ENCODE measurements around the gene CFAP69. TPM values are rescaled to one million over a fixed set of nuclear protein-coding genes. Genes with fewer than 3 reads are reported as not detected.
A peak's percentile ranks its signal among the peaks of the same experiment; 100 is the strongest.
"Not testable (repeated sequence)": the region's sequence is repeated elsewhere in the genome, so short reads cannot be mapped to it uniquely, and the experiment has no call there.

CFAP69 gene
- total RNA-seq, 1 donor from 2014 or later = 2.6 TPM

- Histone ChIP-seq H3K4me1 (ENCODE audit: control insufficient read depth in 3 of 3, insufficient read depth in 3 of 3, low read length in 3 of 3) (peaks cover 0 to 8% (median 0%) of the 10 kb centered on the region in 3 donors), H3K27ac (ENCODE audit: low read depth, low read length) (no peak within 1 kb of the TSS), H3K36me3 (ENCODE audit: control insufficient read depth in 3 of 3, insufficient read depth in 3 of 3, low read length in 3 of 3) (no peaks in the 10 kb centered on the region), H3K27me3 (ENCODE audit: control insufficient read depth in 3 of 3, insufficient read depth in 3 of 3, low read length in 3 of 3) (peaks cover 26 to 40% (median 38%) of the 10 kb centered on the region in 3 donors), H3K9ac (ENCODE audit: low read depth in 1 of 3, low read length in 3 of 3) (no peak within 1 kb of the TSS), H3K4me3 (ENCODE audit: low read length in 3 of 3) (peak within 1 kb of the TSS in 2 of 3 donors; percentile 37 to 60), H3K9me3 (ENCODE audit: control insufficient read depth in 3 of 3, low read length in 3 of 3) (no peaks in the 10 kb centered on the region)
Observed at GRCh38 chr7:90320801-90321494, 76.0 kb downstream of the CFAP69 start, which contains the start of gene FAM237B. TSS of gene FAM237B (minus strand) at chr7:90321304. CDS start at chr7:90319748, 1,556 bp downstream.

GRCh38 chr7:90322837-90323236 lies 77.9 kb downstream of the CFAP69 start:
- Histone ChIP-seq H3K9me3 (ENCODE audit: control insufficient read depth in 3 of 3, low read length in 3 of 3) (no peaks in the 10 kb centered on the region), H3K36me3 (ENCODE audit: control insufficient read depth in 3 of 3, insufficient read depth in 3 of 3, low read length in 3 of 3) (no peaks in the 10 kb centered on the region), H3K9ac (ENCODE audit: low read depth in 1 of 3, low read length in 3 of 3) (no peak overlapping the region), H3K27ac (ENCODE audit: low read depth, low read length) (no peak overlapping the region), H3K4me1 (ENCODE audit: control insufficient read depth in 3 of 3, insufficient read depth in 3 of 3, low read length in 3 of 3) (peaks cover 0 to 8% (median 0%) of the 10 kb centered on the region in 3 donors), H3K27me3 (ENCODE audit: control insufficient read depth in 3 of 3, insufficient read depth in 3 of 3, low read length in 3 of 3) (peaks cover 26 to 40% (median 38%) of the 10 kb centered on the region in 3 donors), H3K4me3 (ENCODE audit: low read length in 3 of 3) (no peak overlapping the region)

- Histone ChIP-seq H3K9ac (ENCODE audit: low read depth in 1 of 3, low read length in 3 of 3) (no peak overlapping the region), H3K4me3 (ENCODE audit: low read length in 3 of 3) (no peak overlapping the region), H3K27me3 (ENCODE audit: control insufficient read depth in 3 of 3, insufficient read depth in 3 of 3, low read length in 3 of 3) (peaks cover 10 to 24% (median 16%) of the 10 kb centered on the region in 3 donors), H3K4me1 (ENCODE audit: control insufficient read depth in 3 of 3, insufficient read depth in 3 of 3, low read length in 3 of 3) (no peaks in the 10 kb centered on the region), H3K27ac (ENCODE audit: low read depth, low read length) (no peak overlapping the region), H3K36me3 (ENCODE audit: control insufficient read depth in 3 of 3, insufficient read depth in 3 of 3, low read length in 3 of 3) (no peaks in the 10 kb centered on the region), H3K9me3 (ENCODE audit: control insufficient read depth in 3 of 3, low read length in 3 of 3) (no peaks in the 10 kb centered on the region)
Observed at GRCh38 chr7:90326500-90326899, 81.5 kb downstream of the CFAP69 start.

DNA sequence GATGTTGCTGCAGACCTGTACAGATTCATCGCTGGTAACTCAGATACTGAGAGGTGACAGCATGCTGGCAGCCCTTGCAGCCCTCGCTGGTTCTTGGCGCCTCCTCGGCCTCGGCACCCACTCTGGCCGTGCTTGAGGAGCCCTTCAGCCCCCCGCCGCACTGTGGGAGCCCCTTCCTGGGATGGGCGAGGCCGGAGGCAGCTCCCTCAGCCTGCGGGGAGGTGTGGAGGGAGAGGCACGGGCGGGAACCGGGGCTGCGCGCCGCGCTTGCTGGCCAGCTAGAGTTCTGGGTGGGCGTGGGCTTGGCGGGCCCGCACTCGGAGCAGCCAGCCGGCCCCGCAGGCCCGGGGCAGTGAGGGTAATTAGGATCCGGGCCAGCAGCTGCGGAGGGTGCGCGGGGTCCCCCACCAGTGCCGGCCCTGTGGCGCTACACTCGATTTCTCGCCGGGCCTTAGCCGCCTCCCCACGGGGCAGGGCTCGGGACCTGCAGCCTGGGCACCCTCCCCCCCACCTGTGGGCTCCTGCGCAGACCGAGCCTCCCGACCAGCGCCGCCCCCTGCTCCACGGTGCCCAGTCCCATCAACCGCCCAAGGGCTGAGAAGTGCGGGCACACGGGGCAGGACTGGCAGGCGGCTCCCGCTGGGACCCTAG lies 89.3 kb downstream of the CFAP69 start:
- no peaks in the 10 kb centered on the region for H3K9me3 ChIP-seq (ENCODE audit: control insufficient read depth in 3 of 3, low read length in 3 of 3)
- H3K27ac ChIP-seq (ENCODE audit: low read depth, low read length) = no peak overlapping the region
- H3K4me3 ChIP-seq (ENCODE audit: low read length in 3 of 3) = no peak overlapping the region
- no peak overlapping the region for H3K9ac ChIP-seq (ENCODE audit: low read depth in 1 of 3, low read length in 3 of 3)
- no peaks in the 10 kb centered on the region for H3K27me3 ChIP-seq (ENCODE audit: control insufficient read depth in 3 of 3, insufficient read depth in 3 of 3, low read length in 3 of 3)
- H3K4me1 ChIP-seq (ENCODE audit: control insufficient read depth in 3 of 3, insufficient read depth in 3 of 3, low read length in 3 of 3) = no peaks in the 10 kb centered on the region
- no peaks in the 10 kb centered on the region for H3K36me3 ChIP-seq (ENCODE audit: control insufficient read depth in 3 of 3, insufficient read depth in 3 of 3, low read length in 3 of 3)

DNA sequence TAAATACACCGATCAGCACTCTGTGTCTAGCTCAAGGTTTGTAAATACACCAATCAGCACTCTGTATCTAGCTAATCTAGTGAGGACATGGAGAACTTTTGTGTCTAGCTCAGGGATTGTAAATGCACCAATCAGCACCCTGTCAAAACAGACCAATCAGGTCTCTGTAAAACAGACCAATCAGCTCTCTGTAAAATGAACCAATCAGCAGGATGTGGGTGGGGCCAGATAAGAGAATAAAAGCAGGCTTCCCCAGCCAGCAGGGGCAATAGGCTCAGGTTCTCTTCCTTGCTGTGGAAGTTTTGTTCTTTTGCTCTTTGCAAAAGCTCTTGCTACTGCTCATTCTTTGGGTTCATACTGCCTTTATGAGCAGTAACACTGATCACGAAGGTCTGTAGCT lies 90.0 kb downstream of the CFAP69 start:
- not testable (repeated sequence) for H3K4me3 ChIP-seq (ENCODE audit: low read length in 3 of 3); H3K9me3 ChIP-seq (ENCODE audit: control insufficient read depth in 3 of 3, low read length in 3 of 3); H3K36me3 ChIP-seq (ENCODE audit: control insufficient read depth in 3 of 3, insufficient read depth in 3 of 3, low read length in 3 of 3); H3K27ac ChIP-seq (ENCODE audit: low read depth, low read length); H3K27me3 ChIP-seq (ENCODE audit: control insufficient read depth in 3 of 3, insufficient read depth in 3 of 3, low read length in 3 of 3); H3K9ac ChIP-seq (ENCODE audit: low read depth in 1 of 3, low read length in 3 of 3); H3K4me1 ChIP-seq (ENCODE audit: control insufficient read depth in 3 of 3, insufficient read depth in 3 of 3, low read length in 3 of 3)

GRCh38 chr7:90337106-90337505 lies 92.1 kb downstream of the CFAP69 start:
- no peak overlapping the region for H3K9ac ChIP-seq (ENCODE audit: low read depth in 1 of 3, low read length in 3 of 3)
- no peak overlapping the region for H3K27ac ChIP-seq (ENCODE audit: low read depth, low read length)
- no peaks in the 10 kb centered on the region for H3K4me1 ChIP-seq (ENCODE audit: control insufficient read depth in 3 of 3, insufficient read depth in 3 of 3, low read length in 3 of 3)
- H3K9me3 ChIP-seq (ENCODE audit: control insufficient read depth in 3 of 3, low read length in 3 of 3) = no peaks in the 10 kb centered on the region
- no peak overlapping the region for H3K4me3 ChIP-seq (ENCODE audit: low read length in 3 of 3)
- H3K36me3 ChIP-seq (ENCODE audit: control insufficient read depth in 3 of 3, insufficient read depth in 3 of 3, low read length in 3 of 3) = no peaks in the 10 kb centered on the region
- no peaks in the 10 kb centered on the region for H3K27me3 ChIP-seq (ENCODE audit: control insufficient read depth in 3 of 3, insufficient read depth in 3 of 3, low read length in 3 of 3)

DNA sequence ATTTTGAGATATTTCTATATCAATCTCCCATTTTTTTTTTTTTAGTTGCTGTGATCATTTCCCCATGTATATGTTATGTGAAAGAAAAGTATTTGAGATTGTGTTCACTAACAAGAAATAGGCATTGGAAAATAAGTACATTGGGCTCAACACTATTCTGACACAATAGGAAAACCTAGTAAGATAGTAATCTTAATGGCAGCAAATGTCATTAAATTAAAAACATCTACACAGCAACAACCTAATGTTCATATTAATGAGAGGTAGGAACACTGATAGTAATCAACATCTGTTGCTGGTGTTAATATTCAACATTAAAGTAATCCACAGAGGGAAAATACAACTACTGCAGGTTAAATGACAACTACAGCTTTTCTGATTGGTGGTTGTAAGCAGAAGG lies 100.0 kb downstream of the CFAP69 start:
- H3K27ac ChIP-seq (ENCODE audit: low read depth, low read length) = no peak overlapping the region
- H3K4me1 ChIP-seq (ENCODE audit: control insufficient read depth in 3 of 3, insufficient read depth in 3 of 3, low read length in 3 of 3) = peaks cover 0 to 12% (median 9%) of the 10 kb centered on the region in 3 donors
- H3K9me3 ChIP-seq (ENCODE audit: control insufficient read depth in 3 of 3, low read length in 3 of 3) = no peaks in the 10 kb centered on the region
- no peak overlapping the region for H3K9ac ChIP-seq (ENCODE audit: low read depth in 1 of 3, low read length in 3 of 3)
- no peaks in the 10 kb centered on the region for H3K36me3 ChIP-seq (ENCODE audit: control insufficient read depth in 3 of 3, insufficient read depth in 3 of 3, low read length in 3 of 3)
- peak overlapping the region in 2 of 3 donors; percentile 94 to 97 for H3K4me3 ChIP-seq (ENCODE audit: low read length in 3 of 3)
- no peaks in the 10 kb centered on the region for H3K27me3 ChIP-seq (ENCODE audit: control insufficient read depth in 3 of 3, insufficient read depth in 3 of 3, low read length in 3 of 3)

GRCh38 chr7:90345595-90346335 lies 100.8 kb downstream of the CFAP69 start:
- no peaks in the 10 kb centered on the region for H3K36me3 ChIP-seq (ENCODE audit: control insufficient read depth in 3 of 3, insufficient read depth in 3 of 3, low read length in 3 of 3)
- peak overlapping the region; percentile 90 to 100 (median 99) for H3K9ac ChIP-seq (ENCODE audit: low read depth in 1 of 3, low read length in 3 of 3)
- H3K4me3 ChIP-seq (ENCODE audit: low read length in 3 of 3) = peak overlapping the region; percentile 94 to 98 (median 97)
- no peaks in the 10 kb centered on the region for H3K9me3 ChIP-seq (ENCODE audit: control insufficient read depth in 3 of 3, low read length in 3 of 3)
- H3K4me1 ChIP-seq (ENCODE audit: control insufficient read depth in 3 of 3, insufficient read depth in 3 of 3, low read length in 3 of 3) = peaks cover 0 to 12% (median 9%) of the 10 kb centered on the region in 3 donors
- H3K27ac ChIP-seq (ENCODE audit: low read depth, low read length) = peak overlapping the region; percentile 81
- H3K27me3 ChIP-seq (ENCODE audit: control insufficient read depth in 3 of 3, insufficient read depth in 3 of 3, low read length in 3 of 3) = no peaks in the 10 kb centered on the region

DNA sequence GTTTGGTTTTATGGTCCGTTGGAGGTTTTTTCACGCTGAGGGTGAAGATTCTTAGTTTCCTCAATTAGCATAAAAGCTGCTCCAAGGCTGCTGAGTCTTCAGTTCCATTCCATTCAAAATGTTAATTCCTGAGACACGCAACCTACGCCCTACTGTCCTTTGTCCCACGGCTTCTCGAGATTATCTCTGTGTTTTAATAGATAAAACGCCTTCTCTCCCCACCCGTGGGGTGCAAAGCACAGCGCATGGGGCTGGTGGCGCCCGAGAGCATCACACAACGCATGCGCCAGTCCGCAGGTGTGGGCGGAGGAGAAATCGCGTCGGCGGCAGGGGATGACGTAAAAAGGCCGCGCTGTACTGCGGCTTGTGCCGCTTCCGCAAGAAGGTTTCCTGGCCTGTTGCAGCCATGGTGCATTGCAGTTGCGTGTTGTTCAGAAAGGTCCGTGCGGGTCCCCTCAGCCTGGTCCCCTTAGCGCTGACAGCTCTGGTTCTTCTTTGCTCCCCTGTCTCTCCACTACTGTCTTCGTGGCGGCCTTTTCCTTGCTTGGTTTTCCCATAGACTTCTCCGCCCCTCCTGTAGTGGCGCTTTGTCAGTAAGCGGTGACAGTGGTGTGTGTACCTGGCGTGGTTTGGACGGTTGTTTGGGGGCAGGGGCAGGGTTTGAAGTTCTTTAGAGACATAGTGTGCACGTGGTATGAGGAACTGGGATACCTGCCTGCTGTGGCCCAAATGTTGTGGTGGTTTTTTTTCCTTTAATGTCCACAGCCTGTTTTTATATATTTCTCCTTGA lies 101.6 kb downstream of the CFAP69 start, which contains the start of gene GTPBP10:
TSS of gene GTPBP10 (plus strand) at position 381 of the 790 bp plus-strand sequence. CDS start at position 407, 26 bp downstream.
- Histone ChIP-seq H3K4me3 (ENCODE audit: low read length in 3 of 3) (peak within 1 kb of the TSS; percentile 94 to 98 (median 97)), H3K4me1 (ENCODE audit: control insufficient read depth in 3 of 3, insufficient read depth in 3 of 3, low read length in 3 of 3) (peaks cover 0 to 12% (median 9%) of the 10 kb centered on the region in 3 donors), H3K36me3 (ENCODE audit: control insufficient read depth in 3 of 3, insufficient read depth in 3 of 3, low read length in 3 of 3) (no peaks in the 10 kb centered on the region), H3K27ac (ENCODE audit: low read depth, low read length) (peak within 1 kb of the TSS; percentile 81), H3K9me3 (ENCODE audit: control insufficient read depth in 3 of 3, low read length in 3 of 3) (no peaks in the 10 kb centered on the region), H3K27me3 (ENCODE audit: control insufficient read depth in 3 of 3, insufficient read depth in 3 of 3, low read length in 3 of 3) (no peaks in the 10 kb centered on the region), H3K9ac (ENCODE audit: low read depth in 1 of 3, low read length in 3 of 3) (peak within 1 kb of the TSS; percentile 90 to 100 (median 99))
